Left lung (tissue), 10 donors: Measurements from ENCODE around the gene PAX5. TPM values are rescaled to one million over a fixed set of nuclear protein-coding genes. Genes with fewer than 3 reads are reported as not detected.

Experiments used
- ATAC-seq: fragments of 200-7000 bp; cut with Tn5 transposase; one replicate; pipeline ENCODE4 v1.9.1; 2020; ENCODE audit warnings: moderate library complexity
- DNase-seq, 4 donors: peaks; one replicate each; pipeline ENCODE4 v3.0.0-alpha.2; 2013 to 2020
- H3K27ac ChIP-seq, 2 donors: fragments of 200-600 bp; sonication (generic) in 1 of 2; one replicate each; pipeline versions ENCODE4 v1.5.0 to v1.8.0; 2020 to 2021
- H3K27me3 ChIP-seq, 2 donors: fragments of 200-600 bp; sonication (generic) in 1 of 2; one replicate each; pipeline versions ENCODE4 v1.5.0 to v1.8.0; 2020 to 2021
- H3K36me3 ChIP-seq, 2 donors: fragments of 200-600 bp; sonication (generic) in 1 of 2; one replicate each; pipeline versions ENCODE4 v1.5.0 to v1.8.0; 2020 to 2021
- H3K4me1 ChIP-seq, 2 donors: fragments of 200-600 bp; one replicate each; pipeline ENCODE4 v1.8.0; 2021
- H3K4me3 ChIP-seq, 2 donors: fragments of 200-600 bp; sonication (generic) in 1 of 2; one replicate each; pipeline versions ENCODE4 v1.5.0 to v1.8.0; 2020 to 2021; ENCODE audit warnings: mild to moderate bottlenecking in 1 of 2
- H3K9me3 ChIP-seq, 2 donors: fragments of 200-600 bp; sonication (generic) in 1 of 2; one replicate each; pipeline versions ENCODE4 v1.5.0 to v1.8.0; 2020 to 2021
- intact Hi-C, 2 donors: fragments of 100-400 bp; cut with DNase I; formaldehyde crosslinking; loops; one replicate each; pipeline versions ENCODE4 v1.11.2 to v1.14.2; 2022
- polyA plus RNA-seq, 6 donors: library from polyadenylated mRNA; unstranded; fragments of 120-200 nt; gene quantifications; one replicate each; pipeline ENCODE4 v1.2.1, GENCODE V29; 2013; ENCODE audit not compliant: insufficient read length in 6 of 6
- total RNA-seq, 2 donors: library from RNA; stranded (reverse); fragmentation: NEBNext Ultra II Directional; extraction: Animal tissue kit (Norgen Biotek cat#: 25700); gene quantifications; one replicate each; pipeline ENCODE4 v1.2.1, GENCODE V29; 2021
- TF ChIP-seq, protein P1 (sequence below), 2 donors: fragments of 200-600 bp; sonication (generic) in 1 of 2; IDR thresholded peaks; one replicate each; pipeline versions ENCODE4 v1.5.0 to v1.8.0; 2021; ENCODE audit warnings: antibody characterized with exemption in 2 of 2
- donor health status: DM: no; HTN: yes; CAD: no.
- donor health status: DM: no; HTN: no; CAD: no.

The PAX5 gene
- total and polyA plus RNA-seq, 8 donors = 0.03 to 0.65 (median 0.13) TPM

DNA sequence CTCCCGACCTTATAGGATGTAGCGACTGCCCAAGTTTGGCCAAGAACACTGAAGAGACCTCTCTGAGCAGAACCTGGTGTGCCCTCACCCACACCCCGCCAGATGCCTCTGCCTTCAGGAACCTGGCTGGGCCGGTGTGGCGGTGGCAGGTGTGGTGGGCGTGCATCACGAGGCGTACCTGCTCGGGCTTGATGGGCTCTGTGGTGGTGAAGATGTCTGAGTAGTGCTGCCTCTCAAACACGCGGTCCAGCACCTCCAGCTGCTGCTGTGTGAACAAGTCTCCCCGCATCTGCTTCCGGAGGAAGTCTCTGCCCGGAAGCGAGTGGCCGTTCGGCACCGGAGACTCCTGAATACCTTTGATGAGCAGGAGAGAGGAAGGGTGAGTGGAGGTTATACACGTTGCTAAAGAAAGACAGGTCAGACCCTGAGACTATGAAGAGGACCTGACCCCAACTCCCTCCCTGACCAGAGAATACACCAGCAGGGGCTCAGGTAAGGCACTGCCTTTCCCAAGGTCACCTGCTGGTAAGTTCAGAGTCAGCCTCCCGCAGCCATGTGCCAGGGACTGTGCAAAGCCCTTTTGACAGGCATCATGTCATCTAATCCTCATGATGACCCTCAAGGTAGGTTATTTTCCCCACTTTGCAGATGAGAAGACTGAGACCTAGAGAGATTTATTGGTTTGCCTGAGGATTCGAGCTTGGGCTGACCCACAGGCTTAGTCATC, 67.5 kb downstream of the PAX5 start:
- no peaks in the 10 kb centered on the region for H3K9me3 ChIP-seq
- peaks cover 0 to 11% of the 10 kb centered on the region in 2 donors for H3K27me3 ChIP-seq
- H3K36me3 ChIP-seq = no peaks in the 10 kb centered on the region
- H3K4me1 ChIP-seq = no peaks in the 10 kb centered on the region
- H3K27ac ChIP-seq = no peak overlapping the region
- no peak overlapping the region for H3K4me3 ChIP-seq
- intact Hi-C loops = no loop called here
- DNase-seq (no peak), ATAC-seq (no peak)
- TF ChIP-seq, protein P1, sequence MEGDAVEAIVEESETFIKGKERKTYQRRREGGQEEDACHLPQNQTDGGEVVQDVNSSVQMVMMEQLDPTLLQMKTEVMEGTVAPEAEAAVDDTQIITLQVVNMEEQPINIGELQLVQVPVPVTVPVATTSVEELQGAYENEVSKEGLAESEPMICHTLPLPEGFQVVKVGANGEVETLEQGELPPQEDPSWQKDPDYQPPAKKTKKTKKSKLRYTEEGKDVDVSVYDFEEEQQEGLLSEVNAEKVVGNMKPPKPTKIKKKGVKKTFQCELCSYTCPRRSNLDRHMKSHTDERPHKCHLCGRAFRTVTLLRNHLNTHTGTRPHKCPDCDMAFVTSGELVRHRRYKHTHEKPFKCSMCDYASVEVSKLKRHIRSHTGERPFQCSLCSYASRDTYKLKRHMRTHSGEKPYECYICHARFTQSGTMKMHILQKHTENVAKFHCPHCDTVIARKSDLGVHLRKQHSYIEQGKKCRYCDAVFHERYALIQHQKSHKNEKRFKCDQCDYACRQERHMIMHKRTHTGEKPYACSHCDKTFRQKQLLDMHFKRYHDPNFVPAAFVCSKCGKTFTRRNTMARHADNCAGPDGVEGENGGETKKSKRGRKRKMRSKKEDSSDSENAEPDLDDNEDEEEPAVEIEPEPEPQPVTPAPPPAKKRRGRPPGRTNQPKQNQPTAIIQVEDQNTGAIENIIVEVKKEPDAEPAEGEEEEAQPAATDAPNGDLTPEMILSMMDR (IDR thresholded peaks at IDR 0.05) = no peak

DNA sequence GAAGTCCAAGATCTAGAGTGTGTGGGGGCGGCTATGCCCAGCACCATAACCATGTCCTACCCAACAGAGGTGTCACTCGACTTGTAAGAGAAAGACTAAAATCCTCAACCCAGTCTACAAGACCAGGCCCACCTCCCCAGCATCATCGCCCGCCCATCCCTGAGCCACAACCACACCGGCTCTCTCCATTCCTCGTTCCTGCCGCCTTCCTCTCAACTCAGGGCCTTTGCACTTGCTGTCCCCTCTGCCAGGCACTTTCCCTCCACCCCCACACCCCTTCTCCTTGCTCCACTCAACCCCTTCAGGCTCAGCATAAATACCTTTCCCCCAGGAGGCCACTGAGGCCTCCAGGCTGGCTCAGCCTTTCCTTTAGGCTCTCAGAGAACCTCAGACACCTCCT, 69.3 kb downstream of the PAX5 start:
- H3K36me3 ChIP-seq = no peaks in the 10 kb centered on the region
- no peak overlapping the region for H3K4me3 ChIP-seq
- TF ChIP-seq, protein P1 (IDR thresholded peaks at IDR 0.05) = no peak
- no peak for ATAC-seq
- intact Hi-C loops = no loop called here
- H3K27ac ChIP-seq = no peak overlapping the region
- H3K27me3 ChIP-seq = peaks cover 0 to 17% of the 10 kb centered on the region in 2 donors
- DNase-seq = no peak
- H3K9me3 ChIP-seq = no peaks in the 10 kb centered on the region
- H3K4me1 ChIP-seq = no peaks in the 10 kb centered on the region

DNA sequence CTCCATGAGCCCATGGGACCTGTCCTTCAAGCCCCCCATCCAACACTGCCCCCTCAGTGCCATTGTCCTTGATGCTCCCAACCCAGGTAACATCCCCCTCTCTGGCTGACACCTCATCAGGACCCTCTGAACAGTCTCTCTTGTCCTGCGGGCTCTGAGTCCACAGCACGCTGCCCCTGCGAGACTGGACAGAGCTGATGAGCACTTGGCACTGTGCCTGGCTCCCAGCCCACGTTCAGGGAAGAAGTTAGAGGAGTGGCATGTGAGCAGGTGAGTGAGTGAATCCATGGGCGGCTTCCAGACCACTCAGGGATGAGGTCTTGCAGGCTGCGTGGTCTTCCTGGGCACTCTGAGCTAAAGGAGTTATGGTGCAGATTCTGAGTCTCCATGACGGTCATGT, 70.7 kb downstream of the PAX5 start:
- no peak overlapping the region for H3K27ac ChIP-seq
- intact Hi-C loops = no loop called here
- DNase-seq (no peak), ATAC-seq (no peak)
- H3K36me3 ChIP-seq = no peaks in the 10 kb centered on the region
- peaks cover 0 to 17% of the 10 kb centered on the region in 2 donors for H3K27me3 ChIP-seq
- TF ChIP-seq, protein P1 (IDR thresholded peaks at IDR 0.05) = no peak
- no peak overlapping the region for H3K4me3 ChIP-seq
- H3K9me3 ChIP-seq = no peaks in the 10 kb centered on the region
- H3K4me1 ChIP-seq = no peaks in the 10 kb centered on the region

DNA sequence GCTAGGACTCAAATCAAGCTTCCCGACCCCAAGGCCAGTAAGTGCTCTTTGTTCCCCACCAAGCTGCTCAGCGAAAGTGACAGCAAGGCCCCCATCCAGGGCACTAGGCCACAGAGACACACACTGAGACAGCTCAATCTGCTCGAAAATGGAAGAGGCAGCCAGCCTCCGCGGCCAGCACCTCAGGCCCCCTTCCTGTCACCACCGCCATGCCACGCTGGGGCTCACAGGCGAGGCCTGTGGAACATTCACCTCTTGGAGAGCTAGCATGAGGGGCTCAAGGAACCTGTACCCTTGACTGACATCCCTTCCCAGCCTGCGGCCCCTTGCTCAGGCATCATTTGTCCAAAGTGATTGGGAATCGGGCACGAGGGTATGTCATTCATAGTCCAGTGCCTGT, 71.4 kb downstream of the PAX5 start:
- TF ChIP-seq, protein P1 (IDR thresholded peaks at IDR 0.05) = no peak
- no peak overlapping the region for H3K27ac ChIP-seq
- no peaks in the 10 kb centered on the region for H3K4me1 ChIP-seq
- no peaks in the 10 kb centered on the region for H3K36me3 ChIP-seq
- H3K9me3 ChIP-seq = no peaks in the 10 kb centered on the region
- no peak for ATAC-seq
- DNase-seq = no peak
- intact Hi-C loops = no loop called here
- H3K27me3 ChIP-seq = peaks cover 0 to 17% of the 10 kb centered on the region in 2 donors
- no peak overlapping the region for H3K4me3 ChIP-seq

DNA sequence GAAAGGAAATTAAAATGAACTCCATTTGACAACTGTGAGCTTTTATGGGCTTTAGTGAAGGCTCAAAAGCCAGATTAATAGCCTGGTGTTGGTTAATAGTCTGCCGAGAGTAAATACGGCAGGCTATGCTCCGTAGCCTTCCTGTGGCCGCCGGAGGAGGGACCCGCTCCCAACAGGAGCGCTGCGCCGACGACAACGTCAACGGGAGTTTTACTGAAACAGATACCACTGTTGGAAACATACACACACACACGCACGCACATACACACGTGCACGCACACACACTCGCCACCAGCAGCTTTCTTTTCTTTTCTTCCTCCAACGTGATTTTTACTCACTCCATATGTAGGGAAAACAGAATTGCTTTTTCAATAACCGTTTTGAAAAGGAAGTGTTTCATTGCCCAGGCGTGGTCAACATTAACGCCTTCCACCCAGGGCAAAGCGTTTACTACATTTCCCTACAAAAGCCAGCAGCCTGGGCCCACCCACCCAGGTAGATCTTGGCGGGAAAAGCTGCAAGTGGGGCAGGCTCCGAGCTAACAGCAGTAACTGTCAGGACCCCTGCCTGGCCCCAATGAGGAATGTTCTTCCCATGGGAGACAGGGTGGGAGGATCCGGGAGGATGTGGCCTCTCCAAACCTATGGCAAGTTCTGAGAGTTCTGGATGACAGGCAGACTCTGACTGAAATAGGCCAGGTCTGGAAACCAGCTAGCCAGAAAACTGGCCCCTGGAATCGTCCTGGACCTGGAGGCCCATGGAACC, 72.3 kb downstream of the PAX5 start:
- DNase-seq (peak in 1 of 4 donors; percentile 26), ATAC-seq (no peak)
- H3K36me3 ChIP-seq = no peaks in the 10 kb centered on the region
- H3K9me3 ChIP-seq = no peaks in the 10 kb centered on the region
- intact Hi-C loops = no loop called here
- peaks cover 0 to 24% of the 10 kb centered on the region in 2 donors for H3K27me3 ChIP-seq
- no peak overlapping the region for H3K27ac ChIP-seq
- no peak overlapping the region for H3K4me3 ChIP-seq
- no peaks in the 10 kb centered on the region for H3K4me1 ChIP-seq
- TF ChIP-seq, protein P1 (IDR thresholded peaks at IDR 0.05) = no peak
